Natural killer cell (primary cell): ENCODE data around the gene UGT1A10. TPM values are rescaled to one million over a fixed set of nuclear protein-coding genes. Genes with fewer than 3 reads are reported as not detected.

Source experiments
- ATAC-seq, 3 donors: fragments of 150-1000 bp in 2 of 3; fragments of 200-7000 bp in 1 of 3; cut with Tn5 transposase; 1 replicate in 1 of 3; 2 replicates in 2 of 3; pipeline ENCODE4 v1.10.0; 2021; ENCODE audit warnings: mild to moderate bottlenecking in 2 of 3, moderate library complexity in 2 of 3
- DNase-seq, 2 donors: peaks; one replicate each; pipeline versions ENCODE4 v3.0.0 to v3.0.0-alpha.2; 2013 to 2021; ENCODE audit warnings: mixed read lengths in 1 of 2
- H3K27ac ChIP-seq: one replicate; pipeline ENCODE4 v1.5.1; 2013; ENCODE audit warnings: mild to moderate bottlenecking, low read length
- H3K27me3 ChIP-seq: one replicate; pipeline ENCODE4 v1.6.1; 2013; ENCODE audit warnings: low read length; ENCODE audit not compliant: control insufficient read depth, insufficient read depth
- H3K36me3 ChIP-seq: one replicate; pipeline ENCODE4 v1.6.1; 2013; ENCODE audit warnings: low read length; ENCODE audit not compliant: control insufficient read depth, insufficient read depth
- H3K4me1 ChIP-seq: one replicate; pipeline ENCODE4 v1.6.1; 2013; ENCODE audit warnings: low read length; ENCODE audit not compliant: control insufficient read depth, insufficient read depth
- H3K4me3 ChIP-seq: one replicate; pipeline ENCODE4 v1.5.1; 2013; ENCODE audit warnings: low read length
- H3K9me3 ChIP-seq: one replicate; pipeline ENCODE4 v1.6.1; 2013; ENCODE audit warnings: low read length; ENCODE audit not compliant: control insufficient read depth, insufficient read depth
- H3K27ac Mint-ChIP-seq, 2 donors: one replicate each; pipeline ENCODE4 v1.8.0; 2022; ENCODE audit warnings: mild to moderate bottlenecking in 2 of 2, mixed read lengths in 2 of 2, moderate library complexity in 1 of 2
- H3K27me3 Mint-ChIP-seq, 2 donors: one replicate each; pipeline ENCODE4 v1.8.0; 2022; ENCODE audit warnings: low read depth in 2 of 2, mixed read lengths in 2 of 2
- H3K36me3 Mint-ChIP-seq: one replicate; pipeline ENCODE4 v1.8.0; 2022; ENCODE audit warnings: mixed read lengths
- H3K4me1 Mint-ChIP-seq, 2 donors: one replicate each; pipeline ENCODE4 v1.8.0; 2022; ENCODE audit warnings: mixed read lengths in 2 of 2
- H3K4me3 Mint-ChIP-seq: one replicate; pipeline ENCODE4 v1.8.0; 2022; ENCODE audit warnings: mild to moderate bottlenecking, moderate library complexity, mixed read lengths
- H3K9me3 Mint-ChIP-seq, 2 donors: one replicate each; pipeline ENCODE4 v1.8.0; 2022; ENCODE audit warnings: mixed read lengths in 2 of 2
- CTCF ChIP-seq: fragments of 200-600 bp; IDR thresholded peaks from one replicate; pipeline ENCODE4 v1.8.0; 2022; ENCODE audit warnings: antibody characterized with exemption
- WGBS: methylation state at CpG from one replicate; pipeline ENCODE4 v1.1.7; 2013; ENCODE audit warnings: missing lambda C conversion rate; ENCODE audit not compliant: insufficient coverage; 5-methylcytosine and 5-hydroxymethylcytosine counted together
- intact Hi-C: fragments of 100-400 bp; cut with micrococcal nuclease; formaldehyde crosslinking; loops from one replicate; pipeline ENCODE4 v1.14.2; 2022
- total RNA-seq, 4 donors: library from RNA; stranded (reverse); fragments of 120-200 nt in 1 of 4; gene quantifications; one replicate each; pipeline versions ENCODE4 v1.2.3 to v1.2.4, GENCODE V29; 2013 to 2022

The UGT1A10 gene
- total RNA-seq, 3 donors from 2014 or later (not counting 1 experiment from before 2014, with no cell fraction given): not detected

- Mint-ChIP-seq H3K4me1 (no peaks in the 10 kb centered on the region), H3K27ac (no peak overlapping the region), H3K4me3 (no peak overlapping the region), H3K9me3 (no peaks in the 10 kb centered on the region), H3K36me3 (no peaks in the 10 kb centered on the region), H3K27me3 (peaks cover 15 to 21% of the 10 kb centered on the region in 2 donors)
- 90% methylated on average over 7 of the region's 7 CpGs for WGBS
- DNase-seq: no peak
- no peaks in the 10 kb centered on the region for H3K27me3 ChIP-seq
- H3K9me3 ChIP-seq: no peaks in the 10 kb centered on the region
- intact Hi-C loops: no loop called here
- H3K4me3 ChIP-seq: no peak overlapping the region
- ATAC-seq: no peak
- H3K4me1 ChIP-seq: no peaks in the 10 kb centered on the region
- no peaks in the 10 kb centered on the region for H3K36me3 ChIP-seq
- TF ChIP-seq CTCF: no peak
- no peak overlapping the region for H3K27ac ChIP-seq
Observed at GRCh38 chr2:233800208-233800607, 164.0 kb downstream of the UGT1A10 start.

- H3K27me3 ChIP-seq: no peaks in the 10 kb centered on the region
- ATAC-seq (peak in 1 of 3 donors; percentile 49), DNase-seq (no peak)
- no peaks in the 10 kb centered on the region for H3K9me3 ChIP-seq
- Mint-ChIP-seq H3K4me1 (no peaks in the 10 kb centered on the region), H3K27ac (no peak overlapping the region), H3K4me3 (no peak overlapping the region), H3K27me3 (peaks cover 16 to 33% of the 10 kb centered on the region in 2 donors), H3K9me3 (no peaks in the 10 kb centered on the region), H3K36me3 (no peaks in the 10 kb centered on the region)
- no peak overlapping the region for H3K4me3 ChIP-seq
- WGBS: 78% methylated on average over 6 of the region's 9 CpGs
- no peak for TF ChIP-seq CTCF
- H3K27ac ChIP-seq: no peak overlapping the region
- intact Hi-C loops: no loop called here
- H3K4me1 ChIP-seq: no peaks in the 10 kb centered on the region
- H3K36me3 ChIP-seq: no peaks in the 10 kb centered on the region
Observed at GRCh38 chr2:233801357-233802131, 165.3 kb downstream of the UGT1A10 start.

- no peak overlapping the region for H3K27ac Mint-ChIP-seq
- no peak for TF ChIP-seq CTCF
- intact Hi-C loops: no loop called here
- no peak for ATAC-seq
- H3K4me1 Mint-ChIP-seq: no peaks in the 10 kb centered on the region
- Histone ChIP-seq H3K9me3 (no peaks in the 10 kb centered on the region), H3K27me3 (no peaks in the 10 kb centered on the region), H3K27ac (no peak overlapping the region), H3K4me1 (no peaks in the 10 kb centered on the region), H3K4me3 (no peak overlapping the region), H3K36me3 (no peaks in the 10 kb centered on the region)
- peaks cover 16 to 33% of the 10 kb centered on the region in 2 donors for H3K27me3 Mint-ChIP-seq
- no peaks in the 10 kb centered on the region for H3K36me3 Mint-ChIP-seq
- no peaks in the 10 kb centered on the region for H3K9me3 Mint-ChIP-seq
- H3K4me3 Mint-ChIP-seq: no peak overlapping the region
- 62% methylated on average over 2 of the region's 3 CpGs for WGBS
- DNase-seq: no peak
Observed at GRCh38 chr2:233802132-233802815, 166.0 kb downstream of the UGT1A10 start.
